K562 (cell line): Measurements from ENCODE around the gene RAB26. TPM values are rescaled to one million over a fixed set of nuclear protein-coding genes. Genes with fewer than 3 reads are reported as not detected.

ENCODE experiments used
- ARID2 ChIP-seq: fragments of 450-650 bp; IDR thresholded peaks from 2 replicates; pipeline ENCODE4 v1.6.1; 2017; ENCODE audit warnings: antibody characterized with exemption, mild to moderate bottlenecking
- CHAMP1 ChIP-seq: fragments of 450-650 bp; IDR thresholded peaks from 2 replicates; pipeline ENCODE4 v1.6.1; 2016; ENCODE audit warnings: mild to moderate bottlenecking
- EHMT2 ChIP-seq: fragments of 450-650 bp; IDR thresholded peaks from 2 replicates; pipeline ENCODE4 v1.6.1; 2018; ENCODE audit warnings: antibody characterized with exemption
- ELK1 ChIP-seq: sonication (generic); formaldehyde crosslinking; IDR thresholded peaks from 2 replicates; pipeline ENCODE4 v1.8.1; 2022; ENCODE audit warnings: missing genetic modification reagents
- ESRRA ChIP-seq: fragments of 450-650 bp; IDR thresholded peaks from 2 replicates; pipeline ENCODE4 v1.6.1; 2014; ENCODE audit warnings: low read depth, mild to moderate bottlenecking, moderate library complexity, borderline replicate concordance
- HDAC2 ChIP-seq: fragments of 450-650 bp; IDR thresholded peaks from 2 replicates; pipeline ENCODE4 v1.6.1; 2016; ENCODE audit warnings: mild to moderate bottlenecking
- HMGXB4 ChIP-seq: sonication (generic); formaldehyde crosslinking; IDR thresholded peaks from 2 replicates; pipeline ENCODE4 v1.8.1; 2023; ENCODE audit warnings: mild to moderate bottlenecking, missing genetic modification reagents
- HNRNPK ChIP-seq: fragments of 200-400 bp; formaldehyde crosslinking; IDR thresholded peaks from one replicate; pipeline ENCODE4 v1.6.1; 2018; ENCODE audit warnings: mild to moderate bottlenecking, low read depth, low read length; ENCODE audit not compliant: poor library complexity, severe bottlenecking
- MECOM ChIP-seq: fragments of 250-450 bp; sonication (Bioruptor Pico); IDR thresholded peaks from 2 replicates; pipeline ENCODE4 v1.8.0; 2022; ENCODE audit warnings: inconsistent platforms
- MLLT1 ChIP-seq, 2 experiments: fragments of 450-650 bp; IDR thresholded peaks; 2 replicates each; pipeline ENCODE4 v1.6.1; 2016
- NFIX ChIP-seq: fragments of 250-450 bp; sonication (Bioruptor Pico); IDR thresholded peaks from 2 replicates; pipeline ENCODE4 v1.4.0; 2020; ENCODE audit warnings: low read depth, mild to moderate bottlenecking, moderate library complexity
- NR0B1 ChIP-seq: fragments of 450-650 bp; IDR thresholded peaks from one replicate; pipeline ENCODE4 v1.6.1; 2018; ENCODE audit warnings: mild to moderate bottlenecking, moderate library complexity; ENCODE audit not compliant: partially characterized antibody
- PTBP1 ChIP-seq: fragments of 200-400 bp; formaldehyde crosslinking; IDR thresholded peaks from 2 replicates; pipeline ENCODE4 v1.6.1; 2017; ENCODE audit warnings: low read depth, low read length
- PTRF ChIP-seq: fragments of 450-650 bp; IDR thresholded peaks from 2 replicates; pipeline ENCODE4 v1.6.1; 2016; ENCODE audit warnings: mild to moderate bottlenecking, missing genetic modification characterization, missing compliant biosample characterization
- RFX5 ChIP-seq: IDR thresholded peaks from 2 replicates; pipeline ENCODE4 v1.6.1; 2011; ENCODE audit warnings: low read depth, mild to moderate bottlenecking, improper control_type of control experiment, low read length
- TEAD2 ChIP-seq: fragments of 450-650 bp; IDR thresholded peaks from 2 replicates; pipeline ENCODE4 v1.6.1; 2016; ENCODE audit warnings: missing genetic modification characterization, control low read depth, missing compliant biosample characterization
- TRIM24 ChIP-seq, 2 experiments: fragments of 450-650 bp; IDR thresholded peaks; 2 replicates each; pipeline ENCODE4 v1.6.1; 2016
- TSC22D4 ChIP-seq: fragments of 450-650 bp; IDR thresholded peaks from 2 replicates; pipeline ENCODE4 v1.6.1; 2016; ENCODE audit warnings: missing genetic modification characterization, missing biosample characterization, control low read depth
- ZFP36 ChIP-seq: fragments of 150-350 bp; IDR thresholded peaks from 2 replicates; pipeline ENCODE4 v1.6.1; 2018; ENCODE audit warnings: low read length, low read depth; ENCODE audit not compliant: partially characterized antibody
- ZFPM2 ChIP-seq: fragments of 250-450 bp; sonication (Bioruptor Pico); IDR thresholded peaks from 2 replicates; pipeline ENCODE4 v1.5.1; 2022; ENCODE audit warnings: mild to moderate bottlenecking
- ZNF143 ChIP-seq: sonication (generic); formaldehyde crosslinking; IDR thresholded peaks from 2 replicates; pipeline ENCODE4 v1.9.0; 2022; ENCODE audit warnings: mild to moderate bottlenecking, missing genetic modification reagents
- ZNF263 ChIP-seq: sonication (generic); formaldehyde crosslinking; IDR thresholded peaks from 2 replicates; pipeline ENCODE4 v1.8.0; 2022; ENCODE audit warnings: mild to moderate bottlenecking, missing genetic modification reagents, borderline replicate concordance
- ZNF354B ChIP-seq: fragments of 250-450 bp; sonication (Bioruptor Pico); IDR thresholded peaks from 2 replicates; pipeline ENCODE4 v1.4.0; 2020
- ZNF41 ChIP-seq: fragments of 250-450 bp; sonication (Bioruptor Pico); conservative IDR thresholded peaks from 2 replicates; pipeline ENCODE4 v1.4.0; 2020; ENCODE audit warnings: mild to moderate bottlenecking
- polyA plus RNA-seq, 8 experiments: library from polyadenylated mRNA; depleted of rRNA in 4 of 8; stranded (reverse) in 5 of 8; unstranded in 3 of 8; fragments of >200 nt; fragmentation: Nextera tagmentation in 2 of 8; fragmentation: Illumina TruSeq in 1 of 8; extraction: Ambion mirVana in 2 of 8; extraction: Trizol in 1 of 8; gene quantifications; 2 replicates each; pipeline versions ENCODE4 v1.2.1 to v1.2.3, GENCODE V29; 2011 to 2014; ENCODE audit warnings: inconsistent platforms in 1 of 8, missing spikeins in 1 of 8
- total RNA-seq, 7 experiments: library from RNA; depleted of rRNA in 6 of 7; stranded (reverse); fragments of >200 nt in 6 of 7; fragmentation: Illumina TruSeq in 2 of 7; extraction: Trizol in 2 of 7; gene quantifications; 2 replicates each; pipeline versions ENCODE4 v1.2.1 to v1.2.3, GENCODE V29; 2011 to 2021; ENCODE audit warnings: low replicate concordance in 1 of 7

RAB26 gene
- total and polyA plus RNA-seq, 9 of the 15 experiments (the other 6 are each of a cell fraction or from before 2014, with no cell fraction given): 0.25 to 6.1 (median 2.1) TPM

GRCh38 chr16:2194852-2195321 is 46.5 kb downstream of the RAB26 start (continued):
- TF ChIP-seq CHAMP1 (no peak), MLLT1 (IDR thresholded peaks at IDR 0.05) (no peak), TRIM24 (IDR thresholded peaks at IDR 0.05) (no peak), TSC22D4 (tag) (no peak), ARID2 (peak; percentile 65; the same call in 1 of the 2 replicates), ZNF354B (CRISPR knock-in tag) (no peak), HNRNPK (no peak), ZNF263 (CRISPR knock-in tag) (no peak), NFIX (CRISPR knock-in tag) (no peak), ELK1 (CRISPR knock-in tag) (no peak), ZNF143 (CRISPR knock-in tag) (no peak), ESRRA (peak; percentile 87), ZFP36 (no peak), EHMT2 (no peak), HMGXB4 (no peak), ZNF41 (CRISPR knock-in tag) (no peak), NR0B1 (no peak), RFX5 (no peak), HDAC2 (peak; percentile 92), ZFPM2 (CRISPR knock-in tag) (no peak), TEAD2 (tag) (no peak), PTRF (tag) (no peak), PTBP1 (peak; percentile 93), MECOM (CRISPR knock-in tag) (no peak)
